22Rv1 (cell line): ENCODE data around the gene MTHFS.

ENCODE experiments used
- CTCF ChIP-seq: fragments of 450-650 bp; IDR thresholded peaks from 2 replicates; pipeline ENCODE4 v1.5.1; 2017; ENCODE audit warnings: mild to moderate bottlenecking
- ZFX ChIP-seq: fragments of 450-650 bp; IDR thresholded peaks from 2 replicates; pipeline ENCODE4 v1.6.1; 2017; ENCODE audit warnings: antibody characterized with exemption, borderline replicate concordance

DNA sequence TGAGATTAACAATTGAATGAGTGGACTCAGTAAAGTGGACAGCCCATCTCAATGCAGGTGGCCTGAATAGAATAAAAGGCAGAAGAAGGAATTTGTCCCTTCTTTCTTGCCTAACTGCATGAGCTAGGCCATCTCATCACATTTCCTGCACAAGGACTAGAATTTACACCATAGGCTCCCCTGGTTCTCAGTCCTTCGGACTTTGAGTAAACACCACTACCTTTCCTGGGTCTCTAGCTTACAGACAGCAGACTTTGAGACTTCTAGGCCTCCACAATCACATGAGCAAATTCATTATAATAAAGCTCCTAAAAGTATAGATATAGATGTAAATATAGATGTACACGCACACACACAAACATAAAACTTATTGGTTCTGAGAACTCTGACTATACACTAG is 28.3 kb downstream of the MTHFS start:
- TF ChIP-seq CTCF (no peak), ZFX (no peak)
